ENCODE data around the gene FRG2C.
"Not testable (repeated sequence)": the region's sequence is repeated elsewhere in the genome, so short reads cannot be mapped to it uniquely, and the experiment has no call there.

Gene FRG2C

GRCh38 chr3:75664028-75664427 lies at the start of gene FRG2C:
Gene FRG2C, plus strand, starts transcription at chr3:75664328. Its CDS starts 52 bp downstream, at chr3:75664380.
- DNase-seq = not testable (repeated sequence)

- peak; percentile 13 for DNase-seq
Measured at GRCh38 chr3:75618666-75619305, 45.3 kb upstream of the FRG2C start.

- not testable (repeated sequence) for DNase-seq
Measured at GRCh38 chr3:75619481-75620031, 44.6 kb upstream of the FRG2C start.

GRCh38 chr3:75621772-75622171 lies 42.4 kb upstream of the FRG2C start:
- DNase-seq = not testable (repeated sequence)

GRCh38 chr3:75623656-75624055 lies 40.5 kb upstream of the FRG2C start:
- not testable (repeated sequence) for DNase-seq

GRCh38 chr3:75630887-75631535 lies 33.1 kb upstream of the FRG2C start:
- not testable (repeated sequence) for DNase-seq

GRCh38 chr3:75631541-75631940 lies 32.6 kb upstream of the FRG2C start:
- DNase-seq = no peak

GRCh38 chr3:75638947-75639346 lies 25.2 kb upstream of the FRG2C start:
- not testable (repeated sequence) for DNase-seq

GRCh38 chr3:75641107-75641517 lies 23.0 kb upstream of the FRG2C start:
- peak; percentile 83 for DNase-seq

GRCh38 chr3:75643031-75643800 lies 20.9 kb upstream of the FRG2C start:
- peak; percentile 55 for DNase-seq

- not testable (repeated sequence) for DNase-seq
Measured at GRCh38 chr3:75645548-75645947, 18.6 kb upstream of the FRG2C start.

GRCh38 chr3:75650191-75650590 lies 13.9 kb upstream of the FRG2C start:
- no peak for DNase-seq

- DNase-seq = not testable (repeated sequence)
Measured at GRCh38 chr3:75655101-75655904, 8.8 kb upstream of the FRG2C start.

GRCh38 chr3:75655956-75656355 lies 8.2 kb upstream of the FRG2C start:
- DNase-seq = not testable (repeated sequence)

- not testable (repeated sequence) for DNase-seq
Measured at GRCh38 chr3:75658411-75659107, 5.6 kb upstream of the FRG2C start.

GRCh38 chr3:75659108-75659433 lies 5.1 kb upstream of the FRG2C start:
- not testable (repeated sequence) for DNase-seq

- DNase-seq = not testable (repeated sequence)
Measured at GRCh38 chr3:75665626-75666025, 1.5 kb downstream of the FRG2C start.

- DNase-seq = not testable (repeated sequence)
Measured at GRCh38 chr3:75667757-75668701, 3.9 kb downstream of the FRG2C start.

- DNase-seq = not testable (repeated sequence)
Measured at GRCh38 chr3:75668759-75669347, 4.7 kb downstream of the FRG2C start.
